Thoracic aorta (tissue), 2 donors: ENCODE data around the gene TTC7B. TPM values are rescaled to one million over a fixed set of nuclear protein-coding genes. Genes with fewer than 3 reads are reported as not detected.

Source experiments
- ATAC-seq: fragments of 150-250 bp; one replicate; pipeline ENCODE4 v1.8.0; 2017; ENCODE audit warnings: low read depth; ENCODE audit not compliant: insufficient number of reproducible peaks, low FRiP score
- DNase-seq: peaks from one replicate; pipeline ENCODE4 v3.0.0-alpha.2; 2020; ENCODE audit warnings: low spot score
- H3K27ac ChIP-seq, 2 donors: fragments of 200-600 bp; sonication (generic); 1 replicate in 1 of 2; 2 replicates in 1 of 2; pipeline ENCODE4 v1.5.1; 2016; ENCODE audit warnings: mild to moderate bottlenecking in 2 of 2, moderate library complexity in 2 of 2
- H3K27me3 ChIP-seq: fragments of 200-600 bp; sonication (generic); replicated peaks from 2 replicates; pipeline ENCODE4 v1.6.0; 2016; ENCODE audit warnings: mild to moderate bottlenecking; ENCODE audit not compliant: insufficient read depth
- H3K36me3 ChIP-seq: fragments of 200-600 bp; sonication (generic); one replicate; pipeline ENCODE4 v1.5.1; 2016
- H3K4me1 ChIP-seq, 2 donors: fragments of 200-600 bp; sonication (generic); 1 replicate in 1 of 2; 2 replicates in 1 of 2; pipeline versions ENCODE4 v1.5.1 to v1.6.0; 2016; ENCODE audit warnings: low read depth in 2 of 2, mild to moderate bottlenecking in 1 of 2; ENCODE audit not compliant: control insufficient read depth in 1 of 2
- H3K4me3 ChIP-seq: fragments of 200-600 bp; sonication (generic); 2 replicates; pipeline ENCODE4 v1.5.1; 2016; ENCODE audit warnings: mild to moderate bottlenecking
- H3K9me3 ChIP-seq: fragments of 200-600 bp; sonication (generic); 2 replicates; pipeline ENCODE4 v1.5.1; 2016
- CTCF ChIP-seq: fragments of 200-600 bp; sonication (generic); IDR thresholded peaks from one replicate; pipeline ENCODE4 v1.5.1; 2019; ENCODE audit warnings: antibody characterized with exemption
- total RNA-seq, 2 donors: library from RNA; depleted of rRNA; stranded (reverse); fragments of >200 nt; gene quantifications; one replicate each; pipeline versions ENCODE4 v1.1.0 to v1.2.3, GENCODE V29; 2016

TTC7B gene
- total RNA-seq, 2 donors from 2014 or later = 38.9 to 56.3 TPM

- ATAC-seq (no peak), DNase-seq (no peak)
- H3K27me3 ChIP-seq = no peaks in the 10 kb centered on the region
- H3K27ac ChIP-seq = no peak overlapping the region
- no peaks in the 10 kb centered on the region for H3K36me3 ChIP-seq
- TF ChIP-seq CTCF = no peak
- H3K4me1 ChIP-seq = peaks cover 0 to 8% of the 10 kb centered on the region in 2 donors
- H3K9me3 ChIP-seq = no peaks in the 10 kb centered on the region
- no peak overlapping the region for H3K4me3 ChIP-seq
These were observed 150.8 kb downstream of the TTC7B start for GRCh38 chr14:90665321-90666000.

- Histone ChIP-seq H3K4me3 (no peak overlapping the region), H3K9me3 (no peaks in the 10 kb centered on the region), H3K4me1 (peaks cover 0 to 7% of the 10 kb centered on the region in 2 donors), H3K27ac (no peak overlapping the region), H3K36me3 (no peaks in the 10 kb centered on the region), H3K27me3 (no peaks in the 10 kb centered on the region)
- DNase-seq = no peak
- no peak for TF ChIP-seq CTCF
- ATAC-seq = no peak
These were observed 151.3 kb downstream of the TTC7B start for GRCh38 chr14:90664911-90665310.

DNA sequence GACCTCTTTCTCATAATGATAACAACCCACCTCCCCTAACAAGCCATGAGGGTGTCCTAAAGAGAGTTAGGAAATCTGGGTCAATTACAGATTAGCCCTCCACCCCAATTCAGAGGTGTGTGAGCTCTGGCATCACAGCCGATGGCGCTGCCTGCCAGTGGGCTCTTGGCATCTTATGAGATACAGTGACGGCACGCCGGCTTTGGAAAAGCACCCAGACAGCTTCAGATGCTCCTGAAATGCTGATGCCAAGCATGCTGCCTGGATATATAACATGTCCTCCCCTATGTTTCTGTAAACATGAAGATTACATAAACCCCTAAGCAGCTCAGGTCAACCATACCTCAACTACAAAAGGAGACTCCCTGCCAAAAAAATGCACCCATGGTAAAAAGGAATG lies 152.6 kb downstream of the TTC7B start:
- Histone ChIP-seq H3K27me3 (no peaks in the 10 kb centered on the region), H3K4me1 (peaks cover 0 to 7% of the 10 kb centered on the region in 2 donors), H3K27ac (no peak overlapping the region), H3K36me3 (no peaks in the 10 kb centered on the region), H3K4me3 (no peak overlapping the region), H3K9me3 (no peaks in the 10 kb centered on the region)
- no peak for DNase-seq
- TF ChIP-seq CTCF = no peak
- no peak for ATAC-seq

DNA sequence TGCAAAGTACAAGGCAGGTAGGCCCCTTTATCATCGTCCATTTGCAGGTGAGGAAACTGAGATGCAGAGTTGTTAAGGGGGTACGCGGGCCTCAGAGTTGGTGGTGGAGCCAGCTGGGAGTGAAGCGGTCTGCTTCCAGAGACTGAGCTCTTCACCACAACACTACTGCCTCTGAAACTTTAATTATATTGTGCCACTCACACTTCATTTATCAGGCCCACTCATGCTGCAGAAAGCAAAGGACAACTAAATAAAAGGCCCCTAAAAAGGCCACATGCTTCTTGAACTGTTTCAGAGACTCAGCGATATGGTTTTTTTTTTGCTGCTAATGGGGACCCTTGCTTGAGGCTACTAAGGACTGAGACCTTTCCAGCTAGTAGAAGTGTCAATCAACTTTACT lies 153.1 kb downstream of the TTC7B start:
- Histone ChIP-seq H3K4me3 (no peak overlapping the region), H3K27me3 (no peaks in the 10 kb centered on the region), H3K36me3 (no peaks in the 10 kb centered on the region), H3K27ac (no peak overlapping the region), H3K9me3 (no peaks in the 10 kb centered on the region), H3K4me1 (peaks cover 0 to 7% of the 10 kb centered on the region in 2 donors)
- no peak for TF ChIP-seq CTCF
- no peak for DNase-seq
- no peak for ATAC-seq

- Histone ChIP-seq H3K4me1 (peaks cover 0 to 7% of the 10 kb centered on the region in 2 donors), H3K27ac (no peak overlapping the region), H3K4me3 (no peak overlapping the region), H3K9me3 (no peaks in the 10 kb centered on the region), H3K36me3 (no peaks in the 10 kb centered on the region), H3K27me3 (no peaks in the 10 kb centered on the region)
- no peak for TF ChIP-seq CTCF
- DNase-seq = no peak
- ATAC-seq = no peak
These were observed 154.4 kb downstream of the TTC7B start for GRCh38 chr14:90661866-90662265.
